SU-DHL-6 (cell line): ENCODE results near the gene C10orf71.

ENCODE experiments used
- H2AFZ ChIP-seq: fragments of 200-600 bp; sonication (generic); 2 replicates; pipeline ENCODE4 v1.6.1; 2014; ENCODE audit warnings: low read depth, mild to moderate bottlenecking, moderate library complexity, mixed read lengths, antibody characterized with exemption, low read length; ENCODE audit not compliant: severe bottlenecking
- H3F3A ChIP-seq: fragments of 200-600 bp; shearing (Covaris generic); 2 replicates; pipeline ENCODE4 v1.6.0; 2016; ENCODE audit warnings: antibody characterized with exemption, mild to moderate bottlenecking; ENCODE audit not compliant: insufficient read depth
- H3K27ac ChIP-seq: fragments of 200-600 bp; sonication (generic); 2 replicates; pipeline ENCODE4 v1.5.1; 2016; ENCODE audit warnings: low read depth, mild to moderate bottlenecking, low read length, moderate library complexity, mixed read lengths
- H3K27me3 ChIP-seq: fragments of 200-600 bp; sonication (generic), shearing (Covaris generic); 2 replicates; pipeline ENCODE4 v1.6.0; 2014; ENCODE audit warnings: mild to moderate bottlenecking, low read length
- H3K36me3 ChIP-seq: fragments of 200-600 bp; sonication (generic); 2 replicates; pipeline ENCODE4 v1.6.1; 2014; ENCODE audit warnings: mild to moderate bottlenecking, low read length, mixed read lengths
- H3K4me2 ChIP-seq: fragments of 300-600, 200-600 bp; shearing (Covaris generic), sonication (generic); 2 replicates; pipeline ENCODE4 v1.6.0; 2014; ENCODE audit warnings: low read length, low read depth, mild to moderate bottlenecking; ENCODE audit not compliant: poor library complexity, severe bottlenecking
- H3K4me3 ChIP-seq: fragments of 200-600 bp; sonication (generic); 2 replicates; pipeline ENCODE4 v1.5.1; 2014; ENCODE audit warnings: antibody characterized with exemption, low read length, mild to moderate bottlenecking, mixed read lengths; ENCODE audit not compliant: insufficient read depth, poor library complexity, severe bottlenecking
- H3K79me2 ChIP-seq: fragments of 200-600 bp; sonication (generic); 2 replicates; pipeline ENCODE4 v1.6.1; 2014; ENCODE audit warnings: mild to moderate bottlenecking, low read length, moderate library complexity; ENCODE audit not compliant: insufficient read depth
- H3K9ac ChIP-seq: fragments of 200-600 bp; sonication (generic); 2 replicates; pipeline ENCODE4 v1.7.0; 2014; ENCODE audit warnings: mild to moderate bottlenecking, low read length
- H3K9me2 ChIP-seq: fragments of 200-600 bp; sonication (generic); replicated peaks from 2 replicates; pipeline ENCODE4 v1.6.1; 2014; ENCODE audit warnings: low read length; ENCODE audit not compliant: insufficient read depth
- H3K9me3 ChIP-seq: fragments of 200-600 bp; sonication (generic); 2 replicates; pipeline ENCODE4 v1.6.1; 2014; ENCODE audit warnings: low read length, mixed read lengths; ENCODE audit not compliant: insufficient read depth
- H4K20me1 ChIP-seq: fragments of 200-600 bp; sonication (generic); 2 replicates; pipeline ENCODE4 v1.6.1; 2014; ENCODE audit warnings: low read depth, mild to moderate bottlenecking, antibody characterized with exemption, low read length, moderate library complexity, mixed read lengths
- EZH2phosphoT487 ChIP-seq: fragments of 200-600 bp; sonication (generic), shearing (Covaris generic); conservative IDR thresholded peaks from 2 replicates; pipeline ENCODE4 v1.6.1; 2018; ENCODE audit warnings: mild to moderate bottlenecking, antibody characterized with exemption, low read length, moderate library complexity, mixed read lengths
- TF ChIP-seq, protein P1 (sequence below): fragments of 200-600 bp; sonication (generic); IDR thresholded peaks from one replicate; pipeline ENCODE4 v1.5.1; 2017; ENCODE audit warnings: antibody characterized with exemption, mild to moderate bottlenecking, low read length, moderate library complexity; ENCODE audit not compliant: insufficient read depth, poor library complexity, severe bottlenecking

C10orf71 gene

GRCh38 chr10:49260644-49261296 is 38.2 kb upstream of the C10orf71 start:
- H3K4me3 ChIP-seq = no peak overlapping the region
- H3K9ac ChIP-seq = no peak overlapping the region
- TF ChIP-seq EZH2phosphoT487 = no peak
- no peaks in the 10 kb centered on the region for H3K9me3 ChIP-seq
- no peaks in the 10 kb centered on the region for H3K36me3 ChIP-seq
- H3K27me3 ChIP-seq = no peaks in the 10 kb centered on the region
- no peaks in the 10 kb centered on the region for H4K20me1 ChIP-seq
- no peak overlapping the region for H2AFZ ChIP-seq
- no peaks in the 10 kb centered on the region for H3K79me2 ChIP-seq
- no peak overlapping the region for H3K27ac ChIP-seq
- H3F3A ChIP-seq = no peaks in the 10 kb centered on the region
- no peaks in the 10 kb centered on the region for H3K9me2 ChIP-seq
- no peak overlapping the region for H3K4me2 ChIP-seq

DNA sequence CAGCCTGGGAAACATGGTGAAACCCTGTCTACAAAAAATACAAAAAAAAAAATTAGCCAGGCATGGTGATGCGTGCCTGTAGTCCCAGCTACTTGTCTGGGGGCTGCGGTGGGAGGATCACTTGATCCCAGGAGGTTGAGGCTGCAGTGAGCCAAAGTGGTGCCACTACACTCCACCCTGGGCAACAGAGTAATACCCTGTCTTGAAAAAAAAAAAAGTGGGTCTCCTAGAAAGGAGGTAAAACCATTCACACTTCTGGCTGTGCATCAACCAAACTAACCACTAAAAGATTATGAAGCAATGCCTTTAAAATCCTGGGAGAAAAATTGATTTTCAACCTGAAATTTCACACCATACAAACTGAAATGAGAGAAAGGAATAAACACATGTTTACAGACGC is 35.4 kb upstream of the C10orf71 start:
- H3K4me2 ChIP-seq = no peak overlapping the region
- no peaks in the 10 kb centered on the region for H3F3A ChIP-seq
- no peaks in the 10 kb centered on the region for H3K79me2 ChIP-seq
- H4K20me1 ChIP-seq = no peaks in the 10 kb centered on the region
- H3K9ac ChIP-seq = no peak overlapping the region
- H3K9me3 ChIP-seq = no peaks in the 10 kb centered on the region
- H2AFZ ChIP-seq = no peak overlapping the region
- TF ChIP-seq EZH2phosphoT487 = no peak
- TF ChIP-seq, protein P1, sequence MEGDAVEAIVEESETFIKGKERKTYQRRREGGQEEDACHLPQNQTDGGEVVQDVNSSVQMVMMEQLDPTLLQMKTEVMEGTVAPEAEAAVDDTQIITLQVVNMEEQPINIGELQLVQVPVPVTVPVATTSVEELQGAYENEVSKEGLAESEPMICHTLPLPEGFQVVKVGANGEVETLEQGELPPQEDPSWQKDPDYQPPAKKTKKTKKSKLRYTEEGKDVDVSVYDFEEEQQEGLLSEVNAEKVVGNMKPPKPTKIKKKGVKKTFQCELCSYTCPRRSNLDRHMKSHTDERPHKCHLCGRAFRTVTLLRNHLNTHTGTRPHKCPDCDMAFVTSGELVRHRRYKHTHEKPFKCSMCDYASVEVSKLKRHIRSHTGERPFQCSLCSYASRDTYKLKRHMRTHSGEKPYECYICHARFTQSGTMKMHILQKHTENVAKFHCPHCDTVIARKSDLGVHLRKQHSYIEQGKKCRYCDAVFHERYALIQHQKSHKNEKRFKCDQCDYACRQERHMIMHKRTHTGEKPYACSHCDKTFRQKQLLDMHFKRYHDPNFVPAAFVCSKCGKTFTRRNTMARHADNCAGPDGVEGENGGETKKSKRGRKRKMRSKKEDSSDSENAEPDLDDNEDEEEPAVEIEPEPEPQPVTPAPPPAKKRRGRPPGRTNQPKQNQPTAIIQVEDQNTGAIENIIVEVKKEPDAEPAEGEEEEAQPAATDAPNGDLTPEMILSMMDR = no peak
- H3K4me3 ChIP-seq = no peak overlapping the region
- H3K9me2 ChIP-seq = no peaks in the 10 kb centered on the region
- H3K36me3 ChIP-seq = no peaks in the 10 kb centered on the region
- H3K27me3 ChIP-seq = no peaks in the 10 kb centered on the region
- H3K27ac ChIP-seq = no peak overlapping the region

DNA sequence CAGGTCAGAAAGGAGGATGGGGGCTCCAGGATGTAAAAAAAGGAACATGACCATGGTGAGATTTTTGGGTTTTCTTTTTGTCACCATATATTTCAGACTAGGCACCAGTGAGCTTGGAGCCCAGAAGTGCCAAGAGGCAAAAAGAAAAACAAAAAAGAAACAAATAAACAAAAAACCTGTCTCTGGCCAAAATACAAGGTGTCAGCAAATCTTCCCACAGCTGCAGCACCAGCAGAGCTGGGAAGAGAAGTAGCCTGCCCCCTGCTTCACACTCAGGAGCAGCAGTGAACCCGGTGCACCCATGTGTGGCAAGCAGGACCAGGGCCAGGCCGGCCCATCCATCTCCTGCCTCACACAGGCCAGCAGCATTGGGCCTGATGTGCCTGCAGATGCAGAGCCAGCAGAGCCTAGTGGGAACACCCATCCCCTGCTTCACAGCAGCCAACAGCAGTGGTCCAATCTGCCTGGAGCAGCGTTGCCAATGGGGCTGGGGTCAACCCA is 34.7 kb upstream of the C10orf71 start:
- H3K79me2 ChIP-seq = no peaks in the 10 kb centered on the region
- no peaks in the 10 kb centered on the region for H3K36me3 ChIP-seq
- no peak overlapping the region for H3K4me2 ChIP-seq
- no peaks in the 10 kb centered on the region for H3K9me2 ChIP-seq
- H3F3A ChIP-seq = no peaks in the 10 kb centered on the region
- H3K27me3 ChIP-seq = no peaks in the 10 kb centered on the region
- no peak overlapping the region for H3K4me3 ChIP-seq
- no peak overlapping the region for H3K9ac ChIP-seq
- H3K27ac ChIP-seq = no peak overlapping the region
- no peaks in the 10 kb centered on the region for H3K9me3 ChIP-seq
- H2AFZ ChIP-seq = no peak overlapping the region
- H4K20me1 ChIP-seq = no peaks in the 10 kb centered on the region
- TF ChIP-seq EZH2phosphoT487 = no peak
- TF ChIP-seq, protein P1 = no peak

DNA sequence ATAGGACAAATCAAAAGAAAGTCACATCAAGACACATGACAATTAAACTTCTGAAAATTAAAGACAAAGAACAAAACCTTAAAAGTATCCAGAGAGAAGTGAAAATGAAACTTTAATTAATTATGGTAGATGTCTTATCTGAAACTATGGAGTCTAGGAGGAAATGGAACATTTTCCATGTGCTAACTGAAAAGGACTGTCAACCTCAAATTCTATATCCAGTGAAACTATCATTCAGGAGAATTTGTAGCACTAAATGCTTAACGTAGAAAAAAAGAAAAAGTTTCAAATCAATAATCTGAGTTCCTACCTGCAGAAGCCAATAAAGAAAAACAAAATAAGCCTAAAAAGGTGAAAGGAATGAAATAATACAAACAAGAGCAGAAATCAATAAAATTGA is 33.1 kb upstream of the C10orf71 start:
- Histone ChIP-seq H3K9me2 (no peaks in the 10 kb centered on the region), H3K79me2 (no peaks in the 10 kb centered on the region), H3K4me2 (no peak overlapping the region), H3K27me3 (no peaks in the 10 kb centered on the region), H3K9ac (no peak overlapping the region), H3K36me3 (no peaks in the 10 kb centered on the region), H3K27ac (no peak overlapping the region), H4K20me1 (no peaks in the 10 kb centered on the region), H3K4me3 (no peak overlapping the region), H3F3A (no peaks in the 10 kb centered on the region), H2AFZ (no peak overlapping the region), H3K9me3 (no peaks in the 10 kb centered on the region)
- TF ChIP-seq, protein P1 = no peak
- TF ChIP-seq EZH2phosphoT487 = no peak
